ENCODE data around the gene HAVCR2.

The HAVCR2 gene

DNA sequence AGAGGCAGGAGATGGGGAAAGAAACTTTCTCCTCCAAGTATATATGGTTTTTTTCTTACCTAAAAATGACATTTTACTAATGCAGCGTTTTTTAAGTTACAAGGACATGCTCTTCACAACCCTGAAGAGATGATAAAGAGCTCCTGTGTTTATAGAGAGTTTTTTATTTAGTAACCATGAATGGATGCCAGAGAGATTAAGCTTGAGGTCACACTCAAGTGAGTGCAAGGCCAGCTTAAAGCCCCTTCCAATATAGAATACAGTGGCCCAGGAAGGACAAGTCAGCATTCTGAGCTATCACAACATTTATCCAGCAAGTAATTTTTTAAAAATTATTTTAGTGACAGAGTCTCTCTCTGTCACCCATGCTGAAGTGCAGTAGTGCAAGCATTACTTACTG, 6.7 kb upstream of the HAVCR2 start:
- no peak overlapping the region for H3K4me3 ChIP-seq (ENCODE audit: low read depth, low read length)
- TF ChIP-seq, protein P1, sequence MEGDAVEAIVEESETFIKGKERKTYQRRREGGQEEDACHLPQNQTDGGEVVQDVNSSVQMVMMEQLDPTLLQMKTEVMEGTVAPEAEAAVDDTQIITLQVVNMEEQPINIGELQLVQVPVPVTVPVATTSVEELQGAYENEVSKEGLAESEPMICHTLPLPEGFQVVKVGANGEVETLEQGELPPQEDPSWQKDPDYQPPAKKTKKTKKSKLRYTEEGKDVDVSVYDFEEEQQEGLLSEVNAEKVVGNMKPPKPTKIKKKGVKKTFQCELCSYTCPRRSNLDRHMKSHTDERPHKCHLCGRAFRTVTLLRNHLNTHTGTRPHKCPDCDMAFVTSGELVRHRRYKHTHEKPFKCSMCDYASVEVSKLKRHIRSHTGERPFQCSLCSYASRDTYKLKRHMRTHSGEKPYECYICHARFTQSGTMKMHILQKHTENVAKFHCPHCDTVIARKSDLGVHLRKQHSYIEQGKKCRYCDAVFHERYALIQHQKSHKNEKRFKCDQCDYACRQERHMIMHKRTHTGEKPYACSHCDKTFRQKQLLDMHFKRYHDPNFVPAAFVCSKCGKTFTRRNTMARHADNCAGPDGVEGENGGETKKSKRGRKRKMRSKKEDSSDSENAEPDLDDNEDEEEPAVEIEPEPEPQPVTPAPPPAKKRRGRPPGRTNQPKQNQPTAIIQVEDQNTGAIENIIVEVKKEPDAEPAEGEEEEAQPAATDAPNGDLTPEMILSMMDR (IDR thresholded peaks at IDR 0.05; ENCODE audit: low read depth, low read length): no peak

DNA sequence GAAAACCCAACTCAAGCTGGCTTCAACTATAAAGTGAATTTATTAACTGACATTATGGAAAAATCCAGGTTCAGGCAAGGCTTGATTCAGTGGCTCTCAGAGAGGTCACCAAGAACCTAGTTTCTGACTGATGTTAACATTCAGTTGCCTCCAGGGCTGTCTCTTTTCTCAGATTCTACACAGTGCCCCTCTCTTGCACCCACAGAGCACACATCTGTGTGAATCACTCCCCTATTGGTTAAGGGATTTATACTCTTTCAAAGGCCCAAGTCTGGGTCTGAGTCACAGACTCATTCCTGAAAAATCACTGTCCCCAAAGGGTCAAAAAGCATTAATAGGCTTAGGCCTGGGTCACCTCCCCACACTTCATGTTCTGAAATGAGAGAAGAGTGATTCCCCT, 6.2 kb upstream of the HAVCR2 start:
- no peak overlapping the region for H3K4me3 ChIP-seq (ENCODE audit: low read depth, low read length)
- TF ChIP-seq, protein P1 (IDR thresholded peaks at IDR 0.05; ENCODE audit: low read depth, low read length): no peak

DNA sequence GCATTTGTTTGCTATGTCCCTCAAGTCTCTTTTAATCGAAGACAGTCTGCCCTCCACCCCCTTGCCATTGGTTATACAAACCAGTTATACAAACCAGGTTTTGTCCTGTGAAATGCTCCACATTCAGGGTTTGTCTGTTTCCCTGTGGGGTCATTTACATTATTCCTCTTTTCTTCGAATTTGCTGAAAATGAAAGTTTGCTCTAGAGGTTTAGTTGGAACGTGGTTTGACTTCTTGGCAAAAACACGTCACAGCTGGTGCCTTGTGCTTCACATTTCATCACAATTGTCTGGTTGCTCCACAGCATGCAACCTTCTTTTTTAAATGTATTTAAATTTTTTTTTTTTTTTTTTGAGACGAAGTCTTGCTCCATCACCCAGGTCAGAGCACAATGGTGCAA, 4.2 kb upstream of the HAVCR2 start:
- TF ChIP-seq, protein P1 (IDR thresholded peaks at IDR 0.05; ENCODE audit: low read depth, low read length): no peak

DNA sequence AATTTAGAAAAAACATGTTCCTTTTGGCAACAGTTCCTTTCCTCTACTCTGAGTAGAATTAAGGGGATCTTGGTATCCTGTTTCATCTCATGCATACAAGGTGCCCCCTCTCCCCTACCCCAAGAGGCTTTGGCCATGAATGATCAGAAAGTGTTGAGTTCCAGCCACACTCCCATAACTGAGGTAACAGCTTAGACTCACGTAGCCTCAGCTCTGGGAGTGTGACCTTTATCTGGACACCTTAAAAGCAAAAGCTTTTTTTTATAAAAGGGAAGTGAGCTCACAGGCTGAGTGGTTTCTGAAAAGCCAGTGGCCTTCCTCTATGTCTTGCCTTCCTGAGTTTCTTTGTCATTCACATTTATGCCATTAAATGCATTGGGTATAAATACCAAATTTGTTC, 900 bp upstream of the HAVCR2 start:
- no peak overlapping the region for H3K4me3 ChIP-seq (ENCODE audit: low read depth, low read length)
- TF ChIP-seq, protein P1 (IDR thresholded peaks at IDR 0.05; ENCODE audit: low read depth, low read length): no peak

More for the DNA sequence above, 4.2 kb upstream of the HAVCR2 start:
- H3K4me3 ChIP-seq (ENCODE audit: low read depth, low read length): no peak overlapping the region

DNA sequence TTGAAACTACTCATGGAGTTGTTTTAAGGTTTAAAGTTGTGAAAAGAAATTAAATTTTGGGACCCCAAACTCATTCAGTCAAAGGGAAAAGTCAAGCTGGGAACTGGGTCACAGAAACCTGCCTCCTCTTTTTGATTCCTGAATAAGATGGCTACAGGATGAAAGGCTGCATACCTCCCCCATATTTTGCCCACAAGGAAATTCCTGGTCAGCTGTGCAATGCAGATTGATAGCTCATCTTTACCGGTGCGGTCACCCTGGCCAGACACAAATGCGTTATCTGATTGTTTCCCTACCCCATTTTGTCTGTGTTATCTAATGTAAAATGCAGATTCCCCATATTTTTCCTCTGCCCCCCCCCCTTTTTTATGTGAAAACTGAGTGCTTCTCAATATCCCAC, 1.3 kb downstream of the HAVCR2 start:
- TF ChIP-seq, protein P1 (IDR thresholded peaks at IDR 0.05; ENCODE audit: low read depth, low read length): no peak
- H3K4me3 ChIP-seq (ENCODE audit: low read depth, low read length): no peak overlapping the region

DNA sequence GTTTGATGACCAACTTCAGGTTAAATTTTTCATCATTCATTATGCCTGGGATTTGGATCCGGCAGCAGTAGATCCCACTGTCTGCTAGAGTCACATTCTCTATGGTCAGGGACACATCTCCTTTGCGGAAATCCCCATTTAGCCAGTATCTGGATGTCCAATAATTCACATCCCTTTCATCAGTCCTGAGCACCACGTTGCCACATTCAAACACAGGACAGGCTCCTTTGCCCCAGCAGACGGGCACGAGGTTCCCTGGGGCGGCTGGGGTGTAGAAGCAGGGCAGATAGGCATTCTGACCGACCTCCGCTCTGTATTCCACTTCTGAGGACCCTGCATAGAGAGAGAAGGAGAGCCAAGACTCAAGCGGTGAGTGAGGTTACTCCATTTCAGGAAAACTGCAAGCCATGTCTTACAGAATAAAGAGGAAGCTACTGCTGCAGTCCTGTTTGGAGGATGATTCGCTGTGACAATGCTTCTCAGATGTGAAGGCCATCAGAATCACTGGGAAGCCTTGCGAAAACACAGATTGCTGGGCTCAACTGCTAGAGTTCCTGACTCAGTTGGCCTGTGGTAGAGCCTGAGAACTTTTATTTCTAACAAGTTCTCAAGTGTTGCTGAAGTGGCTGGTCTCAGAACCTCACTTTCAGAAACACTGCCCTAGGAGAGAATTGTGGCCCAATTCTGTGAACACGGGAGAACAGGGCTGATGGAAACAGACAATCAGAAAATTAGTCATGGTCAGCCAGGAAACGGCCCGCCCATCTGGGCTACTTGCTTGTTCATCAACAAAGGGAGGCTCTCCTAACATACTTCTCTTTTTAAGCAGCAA, 2.0 kb downstream of the HAVCR2 start:
- H3K4me3 ChIP-seq (ENCODE audit: low read depth, low read length): no peak overlapping the region
- TF ChIP-seq, protein P1 (IDR thresholded peaks at IDR 0.05; ENCODE audit: low read depth, low read length): no peak

DNA sequence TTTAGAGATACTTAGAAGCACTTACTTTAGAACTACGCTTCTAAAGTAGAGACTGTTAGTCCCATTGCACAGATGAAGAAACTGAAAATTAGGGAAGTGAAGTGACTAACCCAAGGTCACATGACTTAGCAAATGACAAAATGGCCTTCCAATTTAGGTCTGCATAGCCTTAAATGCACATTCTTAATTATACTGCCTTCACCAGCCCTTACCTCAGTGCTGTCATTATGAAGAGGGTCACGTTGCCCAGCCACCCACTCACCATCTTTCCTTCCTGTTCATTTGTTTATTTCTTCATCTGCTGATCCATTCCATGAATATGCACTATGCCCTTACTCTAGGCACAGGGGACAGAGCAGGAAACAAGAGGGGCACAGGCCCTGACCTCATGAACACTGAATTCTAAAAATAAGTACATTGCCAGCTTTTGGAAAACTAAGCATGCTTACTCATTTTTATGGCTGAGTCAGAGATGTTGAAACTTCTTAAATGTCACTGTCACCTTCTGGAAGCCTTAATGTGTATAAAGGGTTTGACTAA, 8.6 kb downstream of the HAVCR2 start:
- H3K4me3 ChIP-seq (ENCODE audit: low read depth, low read length): no peak overlapping the region
- TF ChIP-seq, protein P1 (IDR thresholded peaks at IDR 0.05; ENCODE audit: low read depth, low read length): no peak
